GM19238 (cell line): Measurements from ENCODE around the gene MYCBP2.
"Not testable (repeated sequence)": the region's sequence is repeated elsewhere in the genome, so short reads cannot be mapped to it uniquely, and the experiment has no call there.

ENCODE experiments used
- DNase-seq: peaks from one replicate; pipeline ENCODE4 v3.0.0; 2011; ENCODE audit warnings: low spot score; ENCODE audit not compliant: insufficient read length

Gene MYCBP2

GRCh38 chr13:77031656-77032243 is 295.1 kb downstream of the MYCBP2 start:
- no peak for DNase-seq

- DNase-seq, result no peak
Measured at GRCh38 chr13:77029436-77029835, 297.5 kb downstream of the MYCBP2 start.

GRCh38 chr13:77028202-77028601 is 298.7 kb downstream of the MYCBP2 start:
- DNase-seq, result no peak

DNA sequence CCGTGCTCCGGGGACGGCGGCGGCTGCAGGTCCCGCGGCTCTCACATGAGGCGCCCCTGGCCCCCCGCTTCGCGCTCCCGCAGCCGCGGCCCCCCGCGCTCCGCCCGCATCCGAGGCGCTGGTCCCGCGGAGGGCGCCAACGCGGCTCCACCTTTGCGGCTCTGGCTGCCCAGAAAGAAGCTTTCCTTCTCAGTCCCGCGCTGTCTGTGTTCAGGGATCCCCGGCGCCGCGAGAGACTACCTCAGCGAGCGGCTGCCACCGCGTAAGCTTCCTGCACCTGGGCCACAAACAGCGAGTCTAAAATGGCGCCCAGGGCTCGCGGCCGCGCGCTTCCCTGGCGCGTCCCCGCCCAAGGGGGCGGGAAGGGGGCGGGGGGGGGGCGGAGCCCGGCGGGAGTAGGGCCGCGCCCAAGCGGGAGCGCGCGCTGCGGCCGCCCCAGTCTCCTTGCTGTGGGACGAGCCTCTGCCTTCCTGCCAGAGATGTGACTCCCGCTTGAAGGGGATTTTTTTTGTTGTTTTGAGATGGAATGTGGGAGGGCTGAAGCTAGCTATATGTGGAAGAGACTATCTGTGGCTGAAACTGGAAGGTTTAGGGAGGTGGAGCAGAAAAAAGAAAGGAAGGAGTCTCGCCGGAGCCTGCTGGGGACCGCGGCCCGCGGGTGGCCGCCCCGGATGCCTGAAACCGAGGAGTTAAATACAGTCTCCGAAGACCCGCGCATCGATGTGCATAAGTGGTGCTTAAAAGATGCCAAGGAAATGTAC is 299.9 kb downstream of the MYCBP2 start, which contains the start of gene FBXL3:
Gene FBXL3, minus strand, starts transcription at position 299 of the 761 bp plus-strand sequence. CDS start 5,299 bp downstream, outside the sequence.
- DNase-seq, result peak; percentile 77

- DNase-seq, result peak; percentile 45
Measured at GRCh38 chr13:77026255-77026860, 300.5 kb downstream of the MYCBP2 start.

DNA sequence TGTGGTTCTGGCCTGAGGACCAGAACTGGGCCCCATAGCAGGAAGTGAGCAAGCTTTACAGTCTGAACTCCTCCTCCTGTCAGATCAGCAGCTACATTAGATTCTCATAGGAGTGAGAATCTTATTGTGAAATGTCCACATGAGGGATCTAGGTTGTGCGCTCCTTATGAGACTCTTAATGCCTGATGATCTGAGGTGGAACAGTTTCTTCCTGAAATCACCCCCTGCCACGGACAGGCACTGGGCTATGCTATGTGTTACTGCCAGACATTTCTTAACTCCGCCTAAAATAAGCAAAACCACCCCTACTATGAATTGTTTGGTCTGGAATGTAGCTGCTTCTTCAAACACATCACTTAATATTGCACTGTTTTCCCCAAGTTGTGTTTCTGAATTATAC is 304.6 kb downstream of the MYCBP2 start:
- no peak for DNase-seq

DNA sequence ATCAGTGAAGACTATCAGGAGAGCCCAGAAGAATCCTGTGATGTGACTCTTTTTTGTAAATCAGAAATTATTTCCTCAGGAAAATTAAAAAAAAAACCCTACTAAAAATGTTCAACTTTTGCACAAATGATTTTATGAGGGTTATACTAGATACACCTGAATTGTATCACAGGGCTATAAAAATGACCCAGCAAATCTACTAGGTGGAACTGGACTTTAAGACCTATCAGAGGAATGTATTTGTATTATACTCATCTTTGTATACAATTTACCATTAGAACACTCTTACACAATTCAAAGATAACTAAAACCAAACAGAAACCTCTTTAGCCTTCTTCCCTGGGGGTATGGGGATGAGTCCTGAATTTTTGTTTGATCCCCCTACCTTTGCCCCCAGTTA is 307.1 kb downstream of the MYCBP2 start:
- DNase-seq, result no peak

DNA sequence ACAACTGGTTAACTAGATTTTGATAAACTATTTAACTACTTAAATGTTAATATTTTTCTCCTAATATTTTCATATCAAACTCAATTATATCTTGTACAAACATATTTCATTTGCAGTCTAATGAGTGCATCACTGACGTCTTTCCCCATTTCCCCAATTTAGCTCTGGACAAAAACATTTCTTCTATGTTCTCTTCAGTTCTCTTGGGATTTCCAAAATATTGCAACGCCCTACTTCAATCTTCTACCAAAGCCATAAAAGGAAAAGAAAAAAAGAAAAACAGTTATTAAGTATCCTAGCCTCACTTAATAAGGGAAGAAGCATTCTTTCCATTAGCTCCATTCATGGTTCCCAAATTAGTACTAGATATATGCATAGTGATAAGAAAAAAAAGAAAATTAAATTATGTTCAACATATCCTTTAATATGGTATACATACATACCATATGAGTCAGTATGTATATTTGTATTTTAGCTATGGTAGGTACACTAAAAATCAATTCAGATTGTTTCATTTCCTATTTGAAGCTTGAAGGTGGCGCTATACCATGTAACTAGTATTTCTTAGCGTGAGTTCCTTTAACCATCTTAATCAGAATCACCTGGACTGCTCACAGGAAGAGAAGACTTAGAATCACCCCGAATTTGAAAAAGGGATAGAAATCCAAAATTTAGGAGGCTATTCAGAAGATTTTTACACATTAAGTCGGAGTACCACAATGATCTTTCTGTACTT is 309.8 kb downstream of the MYCBP2 start:
- DNase-seq, result no peak

GRCh38 chr13:77016251-77016812 is 310.6 kb downstream of the MYCBP2 start:
- no peak for DNase-seq

DNA sequence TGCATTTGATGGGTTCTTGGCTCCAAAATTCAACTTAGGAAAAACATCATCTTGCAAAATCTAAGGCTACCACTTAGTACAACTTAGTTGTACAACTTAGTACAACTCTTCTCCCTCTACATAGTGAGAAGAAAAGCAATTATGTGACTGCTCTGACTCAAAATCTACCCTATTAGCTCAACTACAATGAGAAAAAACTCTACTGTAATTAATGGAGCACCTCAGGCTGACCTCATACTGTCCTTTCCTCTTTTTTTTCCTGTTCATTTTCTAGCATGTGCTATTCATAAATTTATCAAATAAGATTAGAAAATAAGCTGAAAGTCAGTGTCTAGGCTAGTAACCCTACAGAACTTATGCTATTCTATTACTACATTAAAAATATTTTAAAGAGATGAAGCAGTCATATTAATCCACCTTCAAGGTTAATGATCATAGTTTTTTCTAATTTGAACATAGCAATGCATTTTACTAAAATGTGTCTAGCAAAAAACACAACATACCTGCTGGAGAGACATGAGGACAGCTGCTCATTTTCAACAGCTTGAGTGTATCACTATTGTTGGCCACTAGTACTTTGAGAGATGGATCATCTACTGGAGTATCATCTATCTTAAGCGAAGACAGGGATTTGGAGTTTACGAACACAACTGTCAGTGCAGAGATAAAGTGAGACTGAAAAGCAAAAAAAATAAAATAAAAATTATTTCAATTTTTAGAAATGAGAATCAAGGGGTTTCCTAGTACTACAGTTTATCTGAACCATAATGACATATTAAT is 311.8 kb downstream of the MYCBP2 start:
- DNase-seq, result no peak

GRCh38 chr13:77013853-77014542 is 312.9 kb downstream of the MYCBP2 start:
- DNase-seq, result no peak

GRCh38 chr13:77009719-77010118 is 317.2 kb downstream of the MYCBP2 start:
- not testable (repeated sequence) for DNase-seq

DNA sequence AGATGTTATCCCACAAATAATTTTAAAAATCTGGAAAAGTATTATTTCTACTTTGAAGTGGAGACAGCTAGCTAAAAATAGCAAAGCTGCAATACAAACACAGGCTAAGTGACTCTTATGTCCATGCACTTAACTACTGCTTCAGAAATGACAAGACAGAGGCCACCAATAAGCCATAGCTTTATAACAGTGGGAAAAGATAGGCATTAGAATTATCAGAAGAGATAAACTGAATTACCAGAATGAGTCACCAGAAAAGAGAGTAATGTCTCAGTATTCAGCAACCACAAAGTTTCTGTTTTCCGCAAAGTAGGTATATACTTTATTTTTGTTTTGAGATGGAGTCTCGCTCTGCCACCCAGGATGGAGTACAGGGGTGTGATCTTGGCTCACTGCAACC is 317.9 kb downstream of the MYCBP2 start:
- DNase-seq, result no peak

DNA sequence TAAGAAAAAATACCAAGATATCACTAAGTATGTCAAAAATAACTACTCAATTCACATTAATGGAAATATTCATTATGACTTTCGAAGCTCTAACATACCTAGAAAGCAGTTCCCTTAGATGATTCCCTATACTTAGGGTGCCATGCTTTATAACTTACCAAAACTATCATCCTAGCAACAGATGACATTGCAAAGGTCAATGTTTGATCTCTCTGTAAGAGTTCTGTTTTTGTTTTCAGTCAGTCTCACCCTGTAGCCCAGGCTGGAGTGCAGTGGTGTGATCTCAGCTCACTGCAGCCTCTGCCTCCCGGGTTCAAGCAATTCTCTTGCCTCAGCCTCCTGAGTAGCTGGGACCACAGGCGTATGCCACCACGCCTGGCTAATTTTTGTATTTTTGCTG is 318.6 kb downstream of the MYCBP2 start:
- not testable (repeated sequence) for DNase-seq

GRCh38 chr13:77002590-77003190 is 324.2 kb downstream of the MYCBP2 start:
- no peak for DNase-seq

DNA sequence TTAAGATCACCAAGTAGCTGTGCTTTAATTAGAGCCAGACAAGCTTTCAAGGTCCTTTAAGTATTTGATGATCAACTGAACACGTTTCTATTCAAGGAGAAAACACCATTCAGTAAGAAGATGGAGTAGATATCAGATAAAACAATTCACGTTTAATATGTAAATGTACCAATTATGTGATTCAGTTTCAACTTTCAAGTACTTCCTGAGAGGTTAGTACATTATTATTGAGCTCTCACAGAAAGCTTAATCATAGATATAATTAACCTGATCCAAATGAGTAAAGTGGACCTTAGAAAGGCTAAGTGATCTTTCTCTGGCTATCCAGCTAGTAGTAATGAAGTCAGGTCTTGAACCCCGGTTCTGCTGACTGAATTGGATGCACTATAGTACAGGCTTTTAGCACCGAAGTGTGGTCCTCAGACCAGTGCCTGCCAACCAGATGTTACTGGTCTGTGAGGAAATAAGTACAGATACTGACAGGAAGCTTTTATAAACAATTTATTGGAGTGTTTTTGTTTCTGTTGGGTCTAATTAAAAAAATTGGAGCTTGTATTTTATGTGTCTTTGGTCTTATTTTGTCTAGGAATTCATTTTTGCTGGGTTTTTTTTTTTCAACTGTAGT is 324.8 kb downstream of the MYCBP2 start:
- no peak for DNase-seq

DNA sequence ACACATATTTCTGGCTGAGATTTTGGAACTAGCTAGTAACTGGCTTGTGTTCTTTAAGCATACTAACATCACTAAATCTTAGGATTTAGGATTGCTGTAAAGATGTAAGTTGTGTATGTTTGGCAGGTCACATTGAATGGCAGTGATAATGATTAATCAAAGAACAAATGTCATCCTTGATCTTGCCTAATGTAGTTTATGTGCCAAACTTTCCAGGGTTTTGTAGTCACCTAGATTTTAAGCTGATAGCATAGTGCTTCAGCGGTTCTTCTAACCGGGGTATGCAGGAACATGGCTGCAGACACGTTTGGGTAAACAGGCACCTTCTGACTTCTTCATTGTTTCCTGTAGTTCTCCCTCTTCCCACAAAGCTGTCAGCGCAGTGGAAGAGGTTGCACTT is 325.4 kb downstream of the MYCBP2 start:
- no peak for DNase-seq

- no peak for DNase-seq
Measured at GRCh38 chr13:77000475-77000874, 326.4 kb downstream of the MYCBP2 start.
